ENCODE results near the gene PSMC3. TPM values are rescaled to one million over a fixed set of nuclear protein-coding genes. Genes with fewer than 3 reads are reported as not detected.

PSMC3 gene
- total and polyA plus RNA-seq, 7 experiments from 2014 or later, result 42.2 to 149 (median 59.2) TPM

GRCh38 chr11:47399860-47400767 lies 26.1 kb downstream of the PSMC3 start:
- ATAC-seq (peak; percentile 85), DNase-seq (peak in 7 of 9 donors; percentile 44 to 55 (median 49))
- peak overlapping the region; percentile 78 to 97 (median 91) for H3K27ac Mint-ChIP-seq
- H3K36me3 Mint-ChIP-seq, result no peaks in the 10 kb centered on the region
- POLR2A ChIA-PET, result interaction anchor here (0.6 to 4.0 kb wide), 13 partner anchors 9 to 185 kb away, joined by 3 to 25 read pairs (median 4); partner anchors contain the start of genes DDB2, PSMC3, SLC39A13 and SPI1
- H3K4me3 Mint-ChIP-seq, result peak overlapping the region; percentile 82 to 94 (median 90)
- H3K4me1 Mint-ChIP-seq, result peaks cover 12 to 44% (median 31%) of the 10 kb centered on the region in 7 donors
- no peaks in the 10 kb centered on the region for H3K27me3 Mint-ChIP-seq
- H3K9me3 ChIP-seq (ENCODE audit: control insufficient read depth in 2 of 3, low read length in 3 of 3), result no peaks in the 10 kb centered on the region
- peak overlapping the region; percentile 78 for H3K4me3 ChIP-seq (ENCODE audit: low read length)
- no peaks in the 10 kb centered on the region for H3K9me3 Mint-ChIP-seq
- peak overlapping the region; percentile 82 for H3K27ac ChIP-seq (ENCODE audit: low read depth, low read length)
- peaks cover 8 to 18% of the 10 kb centered on the region in 2 donors for H3K4me1 ChIP-seq (ENCODE audit: control insufficient read depth in 2 of 2, insufficient read depth in 2 of 2, low read length in 2 of 2)
- no peaks in the 10 kb centered on the region for H3K36me3 ChIP-seq (ENCODE audit: control insufficient read depth in 2 of 3, insufficient read depth in 3 of 3, low read length in 3 of 3)
- no peaks in the 10 kb centered on the region for H3K27me3 ChIP-seq (ENCODE audit: control insufficient read depth in 2 of 2, insufficient read depth in 2 of 2, low read length in 2 of 2)
- intact Hi-C loops (cut with micrococcal nuclease), result loop anchor here in 1 of 2 donors (10.0 kb wide), 1 partner anchor 185 kb away; the partner anchor contains the start of gene DDB2
- CTCF ChIA-PET, result interaction anchor here (0.6 to 3.0 kb wide), 3 partner anchors 8 to 27 kb away, joined by 3 to 31 read pairs (median 4); no protein-coding TSS in a partner anchor

- ATAC-seq (no peak), DNase-seq (no peak)
- Mint-ChIP-seq H3K27ac (peak overlapping the region in 8 of 9 donors; percentile 56 to 96 (median 84)), H3K36me3 (no peaks in the 10 kb centered on the region), H3K4me1 (peaks cover 17 to 54% (median 40%) of the 10 kb centered on the region in 7 donors), H3K4me3 (peak overlapping the region in 8 of 10 donors; percentile 20 to 82 (median 30)), H3K9me3 (no peaks in the 10 kb centered on the region), H3K27me3 (no peaks in the 10 kb centered on the region)
- Histone ChIP-seq H3K36me3 (ENCODE audit: control insufficient read depth in 2 of 3, insufficient read depth in 3 of 3, low read length in 3 of 3) (no peaks in the 10 kb centered on the region), H3K4me3 (ENCODE audit: low read length) (no peak overlapping the region), H3K27me3 (ENCODE audit: control insufficient read depth in 2 of 2, insufficient read depth in 2 of 2, low read length in 2 of 2) (no peaks in the 10 kb centered on the region), H3K4me1 (ENCODE audit: control insufficient read depth in 2 of 2, insufficient read depth in 2 of 2, low read length in 2 of 2) (peaks cover 23 to 34% of the 10 kb centered on the region in 2 donors), H3K27ac (ENCODE audit: low read depth, low read length) (no peak overlapping the region), H3K9me3 (ENCODE audit: control insufficient read depth in 2 of 3, low read length in 3 of 3) (no peaks in the 10 kb centered on the region)
- ChIA-PET POLR2A (interaction anchor here (0.6 to 4.0 kb wide), 9 partner anchors 8 to 165 kb away, joined by 3 to 24 read pairs (median 3); partner anchors contain the start of gene SLC39A13), CTCF (interaction anchor here (3.0 kb wide), 1 partner anchor 25 kb away, joined by 31 read pairs; no protein-coding TSS in a partner anchor)
- intact Hi-C loops (cut with micrococcal nuclease), result no loop called here
Observed at GRCh38 chr11:47398551-47398950, 27.7 kb downstream of the PSMC3 start.

GRCh38 chr11:47398011-47398410 lies 28.2 kb downstream of the PSMC3 start:
- Mint-ChIP-seq H3K36me3 (no peaks in the 10 kb centered on the region), H3K27ac (peak overlapping the region; percentile 23 to 96 (median 82)), H3K4me1 (peaks cover 17 to 58% (median 42%) of the 10 kb centered on the region in 7 donors), H3K9me3 (no peaks in the 10 kb centered on the region), H3K4me3 (peak overlapping the region in 4 of 10 donors; percentile 32 to 82 (median 47)), H3K27me3 (no peaks in the 10 kb centered on the region)
- H3K4me3 ChIP-seq (ENCODE audit: low read length), result no peak overlapping the region
- intact Hi-C loops (cut with micrococcal nuclease), result no loop called here
- H3K36me3 ChIP-seq (ENCODE audit: control insufficient read depth in 2 of 3, insufficient read depth in 3 of 3, low read length in 3 of 3), result no peaks in the 10 kb centered on the region
- ChIA-PET CTCF (no interaction called here), POLR2A (interaction anchor here (0.9 to 3.3 kb wide), 4 partner anchors 8 to 24 kb away, joined by 3 to 21 read pairs (median 9); no protein-coding TSS in a partner anchor)
- no peak for ATAC-seq
- peaks cover 23 to 39% of the 10 kb centered on the region in 2 donors for H3K4me1 ChIP-seq (ENCODE audit: control insufficient read depth in 2 of 2, insufficient read depth in 2 of 2, low read length in 2 of 2)
- no peak for DNase-seq
- no peaks in the 10 kb centered on the region for H3K9me3 ChIP-seq (ENCODE audit: control insufficient read depth in 2 of 3, low read length in 3 of 3)
- no peaks in the 10 kb centered on the region for H3K27me3 ChIP-seq (ENCODE audit: control insufficient read depth in 2 of 2, insufficient read depth in 2 of 2, low read length in 2 of 2)
- no peak overlapping the region for H3K27ac ChIP-seq (ENCODE audit: low read depth, low read length)

GRCh38 chr11:47396049-47396320 lies 30.3 kb downstream of the PSMC3 start:
- Mint-ChIP-seq H3K4me1 (peaks cover 22 to 64% (median 51%) of the 10 kb centered on the region in 7 donors), H3K9me3 (peaks cover 0 to 1% (median 0%) of the 10 kb centered on the region in 11 donors), H3K4me3 (peak overlapping the region in 4 of 10 donors; percentile 35 to 76 (median 70)), H3K27ac (peak overlapping the region; percentile 85 to 96 (median 91)), H3K36me3 (no peaks in the 10 kb centered on the region), H3K27me3 (no peaks in the 10 kb centered on the region)
- Histone ChIP-seq H3K27ac (ENCODE audit: low read depth, low read length) (peak overlapping the region; percentile 81), H3K4me1 (ENCODE audit: control insufficient read depth in 2 of 2, insufficient read depth in 2 of 2, low read length in 2 of 2) (peaks cover 23 to 39% of the 10 kb centered on the region in 2 donors), H3K4me3 (ENCODE audit: low read length) (no peak overlapping the region), H3K27me3 (ENCODE audit: control insufficient read depth in 2 of 2, insufficient read depth in 2 of 2, low read length in 2 of 2) (no peaks in the 10 kb centered on the region), H3K9me3 (ENCODE audit: control insufficient read depth in 2 of 3, low read length in 3 of 3) (no peaks in the 10 kb centered on the region), H3K36me3 (ENCODE audit: control insufficient read depth in 2 of 3, insufficient read depth in 3 of 3, low read length in 3 of 3) (no peaks in the 10 kb centered on the region)
- ATAC-seq (no peak), DNase-seq (no peak)
- ChIA-PET POLR2A (interaction anchor here (0.7 to 3.3 kb wide), 3 partner anchors 11 to 217 kb away, joined by 4 to 21 read pairs (median 5); no protein-coding TSS in a partner anchor), CTCF (no interaction called here)
- intact Hi-C loops (cut with micrococcal nuclease), result no loop called here

GRCh38 chr11:47395223-47396048 lies 30.8 kb downstream of the PSMC3 start:
- Histone ChIP-seq H3K27me3 (ENCODE audit: control insufficient read depth in 2 of 2, insufficient read depth in 2 of 2, low read length in 2 of 2) (no peaks in the 10 kb centered on the region), H3K36me3 (ENCODE audit: control insufficient read depth in 2 of 3, insufficient read depth in 3 of 3, low read length in 3 of 3) (no peaks in the 10 kb centered on the region), H3K27ac (ENCODE audit: low read depth, low read length) (peak overlapping the region; percentile 81), H3K4me1 (ENCODE audit: control insufficient read depth in 2 of 2, insufficient read depth in 2 of 2, low read length in 2 of 2) (peaks cover 23 to 34% of the 10 kb centered on the region in 2 donors), H3K4me3 (ENCODE audit: low read length) (peak overlapping the region; percentile 70), H3K9me3 (ENCODE audit: control insufficient read depth in 2 of 3, low read length in 3 of 3) (no peaks in the 10 kb centered on the region)
- POLR2A ChIA-PET, result interaction anchor here (2.2 to 6.1 kb wide), 6 partner anchors 8 to 30 kb away, joined by 7 to 41 read pairs (median 15); partner anchors contain the start of genes PSMC3 and SLC39A13
- Mint-ChIP-seq H3K27me3 (no peaks in the 10 kb centered on the region), H3K4me1 (peaks cover 18 to 62% (median 50%) of the 10 kb centered on the region in 7 donors), H3K27ac (peak overlapping the region; percentile 85 to 96 (median 91)), H3K4me3 (peak overlapping the region in 9 of 10 donors; percentile 39 to 77 (median 66)), H3K9me3 (peaks cover 0 to 1% (median 0%) of the 10 kb centered on the region in 11 donors), H3K36me3 (no peaks in the 10 kb centered on the region)
- intact Hi-C loops (cut with micrococcal nuclease), result no loop called here
- CTCF ChIA-PET, result interaction anchor here (1.5 to 4.0 kb wide), 2 partner anchors 17 to 22 kb away, joined by 5 to 33 read pairs; no protein-coding TSS in a partner anchor
- DNase-seq (no peak), ATAC-seq (no peak)
